HG03025 (cell line): ENCODE results near the gene UGT1A5.

Experiments used
- ATAC-seq: cut with Tn5 transposase; IDR thresholded peaks from one replicate; pipeline ENCODE4 v1.9.1; 2021; ENCODE audit warnings: mild to moderate bottlenecking, moderate library complexity; ENCODE audit not compliant: unreplicated experiment, low FRiP score

UGT1A5 gene

GRCh38 chr2:233712611-233713261 lies at the start of gene UGT1A5:
TSS of gene UGT1A5 (plus strand) at chr2:233712907. CDS start at chr2:233712992, 85 bp downstream.
- no peak for ATAC-seq

DNA sequence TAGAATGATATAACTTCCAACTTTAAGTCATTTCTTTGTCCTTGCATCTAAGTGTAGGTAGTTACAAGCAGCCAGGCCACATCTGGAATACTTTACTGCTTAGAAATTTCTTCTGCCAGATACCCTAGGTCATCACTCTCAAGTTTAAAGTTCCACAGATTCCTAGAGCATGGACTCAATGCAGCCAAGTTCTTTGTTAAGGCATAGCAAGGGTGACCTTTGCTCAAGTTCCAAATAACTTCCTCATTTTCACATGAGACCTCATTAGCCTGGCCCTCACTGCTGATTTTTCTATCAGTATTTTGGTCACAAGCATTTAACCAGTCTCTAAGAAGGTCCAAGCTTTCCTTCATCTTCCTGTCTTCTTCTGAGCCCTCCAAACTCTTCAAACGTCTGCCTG lies 48.8 kb upstream of the UGT1A5 start:
- ATAC-seq, result no peak

DNA sequence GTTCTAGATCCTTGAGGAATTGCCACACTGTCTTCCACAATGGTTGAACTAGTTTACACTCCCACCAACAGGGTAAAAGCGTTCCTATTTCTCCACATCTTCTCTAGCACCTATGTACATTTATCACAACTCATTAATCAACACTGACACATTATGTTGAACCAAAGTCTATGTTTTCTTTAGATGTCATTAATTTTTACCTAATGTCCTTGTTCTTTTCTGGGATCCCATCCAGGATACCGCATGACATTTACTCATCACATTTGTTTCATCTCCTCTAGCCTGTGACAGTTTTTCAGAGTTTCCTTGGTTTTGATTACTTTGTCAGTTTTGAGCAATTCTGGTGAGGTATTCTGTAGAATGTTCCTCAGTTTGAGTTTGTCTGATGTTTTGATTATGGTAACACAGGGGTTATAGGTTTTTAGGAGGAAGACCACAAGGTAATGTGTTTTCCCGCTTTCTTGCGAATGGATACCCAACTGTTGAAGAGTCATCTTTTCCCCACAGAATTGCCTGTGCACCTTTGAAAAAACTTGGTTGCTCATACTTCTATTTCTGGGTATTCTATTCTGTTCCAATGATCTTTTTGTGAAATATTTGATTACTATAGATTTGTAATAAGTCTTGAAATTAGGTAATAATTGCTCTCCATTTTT lies 44.0 kb upstream of the UGT1A5 start:
- ATAC-seq, result no peak

GRCh38 chr2:233671290-233672161 lies 41.2 kb upstream of the UGT1A5 start, which contains the start of gene UGT1A9:
TSS of gene UGT1A9 (plus strand) at chr2:233671898. CDS start at chr2:233671935, 37 bp downstream.
- ATAC-seq, result no peak

GRCh38 chr2:233672886-233673285 lies 39.8 kb upstream of the UGT1A5 start:
- ATAC-seq, result no peak

GRCh38 chr2:233673896-233674295 lies 38.8 kb upstream of the UGT1A5 start:
- ATAC-seq, result no peak

- no peak for ATAC-seq
Observed at GRCh38 chr2:233674314-233674713, 38.4 kb upstream of the UGT1A5 start.

- ATAC-seq, result no peak
Observed at GRCh38 chr2:233674995-233675394, 37.7 kb upstream of the UGT1A5 start.

DNA sequence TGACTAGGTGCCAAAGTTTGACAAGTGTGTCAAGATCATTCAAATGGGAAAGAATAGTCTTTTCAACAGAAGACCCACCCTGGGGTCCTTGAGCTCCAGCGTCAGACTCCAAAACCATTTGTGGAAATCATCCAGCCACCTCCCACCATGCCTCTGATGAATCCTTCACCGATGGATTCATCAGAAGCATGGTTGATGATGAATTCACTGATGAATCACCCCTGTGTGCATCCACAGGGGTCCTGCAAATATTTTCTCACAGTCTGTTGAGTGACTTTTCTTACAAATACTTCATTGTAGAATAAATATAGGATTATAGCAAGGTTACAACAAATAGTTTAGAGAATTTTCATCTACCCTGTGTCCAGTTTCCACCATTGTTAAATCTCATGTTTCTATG lies 36.7 kb upstream of the UGT1A5 start:
- ATAC-seq, result no peak

- ATAC-seq, result no peak
Observed at GRCh38 chr2:233679196-233679595, 33.5 kb upstream of the UGT1A5 start.

GRCh38 chr2:233680361-233681045 lies 32.2 kb upstream of the UGT1A5 start:
- no peak for ATAC-seq

DNA sequence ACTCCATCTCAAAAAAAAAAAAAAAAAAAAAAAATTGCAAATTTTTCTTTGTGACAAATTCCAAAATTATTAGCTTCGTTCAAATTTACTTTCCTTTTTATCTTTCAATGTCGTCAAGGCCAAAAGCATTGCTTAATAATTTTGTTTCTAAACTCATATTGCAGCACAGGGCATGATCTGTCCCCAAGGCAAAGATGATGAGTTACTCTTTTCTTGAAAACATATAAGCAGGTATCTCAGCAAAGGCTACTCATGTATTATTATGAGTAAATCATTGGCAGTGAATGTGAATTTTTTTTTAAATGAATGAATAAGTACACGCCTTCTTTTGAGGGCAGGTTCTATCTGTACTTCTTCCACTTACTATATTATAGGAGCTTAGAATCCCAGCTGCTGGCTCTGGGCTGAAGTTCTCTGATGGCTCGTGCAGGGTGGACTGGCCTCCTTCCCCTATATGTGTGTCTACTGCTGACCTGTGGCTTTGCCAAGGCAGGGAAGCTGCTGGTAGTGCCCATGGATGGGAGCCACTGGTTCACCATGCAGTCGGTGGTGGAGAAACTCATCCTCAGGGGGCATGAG lies 31.1 kb upstream of the UGT1A5 start, which contains the start of gene UGT1A7:
TSS of gene UGT1A7 (plus strand) at position 381 of the 579 bp plus-strand sequence. CDS start at position 418, 37 bp downstream.
- no peak for ATAC-seq

DNA sequence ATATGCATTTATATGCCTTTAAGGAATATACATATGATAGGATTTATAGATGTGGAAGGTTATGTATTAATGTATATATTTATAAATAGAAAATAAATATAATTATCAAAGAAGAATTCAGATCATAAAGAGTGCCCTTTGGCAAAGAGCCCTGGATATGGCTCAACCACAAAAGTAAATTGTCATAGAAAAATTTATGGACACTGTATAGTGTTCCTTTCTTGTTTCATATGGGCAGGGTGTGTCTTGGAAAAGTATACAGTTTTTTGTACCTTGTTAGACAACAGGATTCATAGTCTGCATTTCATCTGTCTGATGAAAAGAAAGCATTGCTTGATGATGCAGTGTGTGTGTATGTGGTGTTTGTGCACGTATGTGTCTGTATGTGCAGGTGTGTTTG lies 28.1 kb upstream of the UGT1A5 start:
- no peak for ATAC-seq

- no peak for ATAC-seq
Observed at GRCh38 chr2:233686928-233687327, 25.8 kb upstream of the UGT1A5 start.

- ATAC-seq, result no peak
Observed at GRCh38 chr2:233688341-233688740, 24.4 kb upstream of the UGT1A5 start.

- ATAC-seq, result no peak
Observed at GRCh38 chr2:233689031-233689430, 23.7 kb upstream of the UGT1A5 start.

DNA sequence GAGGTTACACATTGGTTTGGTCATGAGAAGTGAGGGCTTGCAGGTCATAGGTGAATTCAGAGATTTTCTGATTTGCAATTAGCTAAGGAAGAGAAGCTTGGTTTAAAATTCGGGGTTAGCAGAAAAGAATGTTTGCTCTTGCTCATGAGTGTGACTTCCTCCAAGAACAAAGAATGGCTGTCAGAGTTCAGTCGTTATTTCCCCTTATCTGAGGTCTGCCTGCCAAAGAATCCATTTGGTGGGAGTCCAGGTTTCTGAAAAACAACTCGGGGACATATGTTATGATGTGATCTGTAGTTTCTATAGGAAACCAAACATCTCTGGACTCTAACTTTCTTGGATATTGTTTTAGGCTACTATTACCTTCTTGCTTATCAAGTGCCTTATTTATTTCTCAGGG lies 23.2 kb upstream of the UGT1A5 start:
- ATAC-seq, result no peak

DNA sequence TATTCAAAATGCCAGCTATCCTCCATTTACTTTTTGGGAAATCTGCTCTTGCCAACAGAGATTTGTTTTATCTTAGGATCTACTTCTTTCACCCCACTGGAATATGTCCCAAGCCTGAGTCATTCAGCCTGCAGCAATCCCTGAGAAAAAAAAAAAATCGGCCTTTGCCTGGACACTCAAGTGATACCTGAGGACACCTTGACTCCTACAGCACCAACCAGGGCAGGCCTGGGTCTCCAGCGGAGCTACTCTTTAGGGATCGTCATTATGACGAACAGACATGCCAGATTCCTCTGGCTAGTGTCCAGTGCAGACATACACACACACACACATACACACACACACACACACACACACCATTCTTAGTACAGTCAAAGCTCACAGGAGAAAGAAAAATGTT lies 22.3 kb upstream of the UGT1A5 start:
- no peak for ATAC-seq

DNA sequence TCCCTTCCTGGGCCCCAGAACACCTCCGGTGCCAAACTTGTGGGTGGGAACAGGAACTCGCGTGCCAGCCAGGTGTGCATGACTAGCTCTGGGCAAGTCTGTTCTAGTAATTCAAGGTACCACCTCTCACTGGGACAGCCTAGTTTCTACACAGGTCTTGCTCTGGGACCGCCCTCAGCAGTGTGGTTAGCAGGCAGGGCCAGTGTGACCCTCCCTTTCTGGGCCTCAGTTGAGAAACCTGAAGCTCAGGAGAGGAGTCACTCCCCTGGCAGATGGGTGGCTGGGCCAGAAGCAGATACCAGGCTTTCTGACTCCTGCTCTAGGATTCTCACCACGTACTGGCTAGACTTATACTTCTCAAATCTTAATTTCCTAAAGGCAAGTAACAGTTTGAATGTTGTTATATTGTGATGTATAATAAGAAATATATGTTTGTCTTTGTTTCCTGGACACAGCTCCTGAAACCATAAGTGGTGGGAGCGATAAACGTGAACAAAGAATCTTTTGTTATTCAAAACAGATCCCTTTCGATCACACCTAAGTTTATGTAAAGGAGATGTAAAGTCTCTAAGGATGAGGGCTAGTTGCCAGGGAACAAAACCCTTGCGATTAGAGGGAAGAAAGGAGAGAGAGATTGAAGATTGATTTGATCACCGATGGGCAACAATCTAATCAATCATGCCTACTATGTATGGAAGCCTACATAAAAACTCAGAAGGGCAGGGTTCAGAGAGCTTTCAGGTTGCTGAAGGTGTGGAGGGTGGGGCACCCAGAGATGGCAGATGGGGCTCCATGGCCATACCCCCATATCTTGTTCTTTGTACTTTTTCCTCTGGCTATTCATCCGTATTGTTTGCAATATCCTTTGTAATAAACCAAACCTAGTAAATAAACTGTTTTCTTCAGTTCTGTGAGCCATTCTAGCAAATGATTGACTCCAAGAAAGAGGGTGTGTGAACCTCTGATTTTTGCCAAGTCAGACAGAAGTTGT lies 21.0 kb upstream of the UGT1A5 start:
- no peak for ATAC-seq
